ENCODE results near the gene SORBS1.

Gene SORBS1

GRCh38 chr10:95513941-95514392 is 47.2 kb downstream of the SORBS1 start:
- DNase-seq (ENCODE audit: low read depth), result peak; percentile 60

- DNase-seq (ENCODE audit: low read depth), result no peak
Measured at GRCh38 chr10:95513008-95513589, 48.1 kb downstream of the SORBS1 start.

GRCh38 chr10:95511314-95511713 is 49.9 kb downstream of the SORBS1 start:
- DNase-seq (ENCODE audit: low read depth), result no peak

GRCh38 chr10:95509251-95509650 is 51.9 kb downstream of the SORBS1 start:
- DNase-seq (ENCODE audit: low read depth), result no peak

- DNase-seq (ENCODE audit: low read depth), result peak; percentile 23
Measured at GRCh38 chr10:95508730-95509129, 52.4 kb downstream of the SORBS1 start.

- DNase-seq (ENCODE audit: low read depth), result no peak
Measured at GRCh38 chr10:95506056-95506737, 55.0 kb downstream of the SORBS1 start.

GRCh38 chr10:95505641-95506040 is 55.5 kb downstream of the SORBS1 start:
- DNase-seq (ENCODE audit: low read depth), result no peak

- DNase-seq (ENCODE audit: low read depth), result no peak
Measured at GRCh38 chr10:95505084-95505610, 56.0 kb downstream of the SORBS1 start.

GRCh38 chr10:95504246-95504691 is 56.9 kb downstream of the SORBS1 start:
- no peak for DNase-seq (ENCODE audit: low read depth)

- no peak for DNase-seq (ENCODE audit: low read depth)
Measured at GRCh38 chr10:95503526-95503925, 57.6 kb downstream of the SORBS1 start.

GRCh38 chr10:95503001-95503400 is 58.2 kb downstream of the SORBS1 start:
- DNase-seq (ENCODE audit: low read depth), result no peak

- no peak for DNase-seq (ENCODE audit: low read depth)
Measured at GRCh38 chr10:95502377-95502776, 58.8 kb downstream of the SORBS1 start.

- no peak for DNase-seq (ENCODE audit: low read depth)
Measured at GRCh38 chr10:95501203-95502094, 59.7 kb downstream of the SORBS1 start.

GRCh38 chr10:95500649-95501048 is 60.5 kb downstream of the SORBS1 start:
- DNase-seq (ENCODE audit: low read depth), result no peak

- no peak for DNase-seq (ENCODE audit: low read depth)
Measured at GRCh38 chr10:95500097-95500496, 61.1 kb downstream of the SORBS1 start.

- DNase-seq (ENCODE audit: low read depth), result no peak
Measured at GRCh38 chr10:95499482-95499989, 61.6 kb downstream of the SORBS1 start.

- no peak for DNase-seq (ENCODE audit: low read depth)
Measured at GRCh38 chr10:95496951-95497350, 64.2 kb downstream of the SORBS1 start.

GRCh38 chr10:95496246-95496911 is 64.8 kb downstream of the SORBS1 start:
- DNase-seq (ENCODE audit: low read depth), result no peak

- DNase-seq (ENCODE audit: low read depth), result no peak
Measured at GRCh38 chr10:95493862-95494261, 67.3 kb downstream of the SORBS1 start.

GRCh38 chr10:95487994-95488393 is 73.2 kb downstream of the SORBS1 start:
- DNase-seq (ENCODE audit: low read depth), result no peak

- DNase-seq (ENCODE audit: low read depth), result peak; percentile 50
Measured at GRCh38 chr10:95485056-95485844, 75.9 kb downstream of the SORBS1 start.

Data from amniotic epithelial cell (primary cell).